Tibial artery (tissue), 4 donors: ENCODE measurements around the gene FXYD1.
A peak's percentile ranks its signal among the peaks of the same experiment; 100 is the strongest.
"Not testable (repeated sequence)": the region's sequence is repeated elsewhere in the genome, so short reads cannot be mapped to it uniquely, and the experiment has no call there.

ENCODE experiments used
- DNase-seq, 2 donors: peaks; one replicate each; pipeline ENCODE4 v3.0.0-alpha.2; 2019
- H3K27ac ChIP-seq, 2 donors: fragments of 200-600 bp; sonication (generic) in 1 of 2; 1 replicate in 1 of 2; 2 replicates in 1 of 2; pipeline ENCODE4 v1.5.1; 2018 to 2019; ENCODE audit warnings: mild to moderate bottlenecking in 1 of 2
- H3K27me3 ChIP-seq, 2 donors: fragments of 200-600 bp; sonication (generic) in 1 of 2; one replicate each; pipeline versions ENCODE4 v1.5.1 to v1.6.0; 2016 to 2019
- H3K36me3 ChIP-seq, 3 donors: fragments of 200-600 bp; sonication (generic) in 2 of 3; one replicate each; pipeline ENCODE4 v1.5.1; 2016 to 2019; ENCODE audit warnings: mild to moderate bottlenecking in 2 of 3
- H3K4me1 ChIP-seq, 4 donors: fragments of 200-600 bp; sonication (generic) in 2 of 4; 1 replicate in 3 of 4; 2 replicates in 1 of 4; pipeline ENCODE4 v1.5.1; 2016 to 2019
- H3K4me3 ChIP-seq, 2 donors: fragments of 200-600 bp; sonication (generic) in 1 of 2; 1 replicate in 1 of 2; 2 replicates in 1 of 2; pipeline ENCODE4 v1.5.1; 2018 to 2019; ENCODE audit warnings: mild to moderate bottlenecking in 2 of 2
- H3K9me3 ChIP-seq, 3 donors: fragments of 200-600 bp; sonication (generic) in 1 of 3; one replicate each; pipeline ENCODE4 v1.5.1; 2016 to 2019
- CTCF ChIP-seq, 2 experiments: fragments of 200-600 bp in 1 of 2; fragments of 450-650 bp in 1 of 2; IDR thresholded peaks; one replicate each; pipeline ENCODE4 v1.5.1; 2017 to 2019; ENCODE audit warnings: antibody characterized with exemption in 2 of 2, mild to moderate bottlenecking in 1 of 2, moderate library complexity in 1 of 2
- intact Hi-C: fragments of 100-400 bp; cut with DNase I; formaldehyde crosslinking; loops from one replicate; pipeline ENCODE4 v1.15.0; 2023; ENCODE audit warnings: low total_unique reads

FXYD1 gene

GRCh38 chr19:35151273-35152065, 12.8 kb downstream of the FXYD1 start:
- Histone ChIP-seq H3K4me1 (peaks cover 0 to 33% (median 22%) of the 10 kb centered on the region in 4 donors), H3K9me3 (no peaks in the 10 kb centered on the region), H3K36me3 (no peaks in the 10 kb centered on the region), H3K27ac (no peak overlapping the region), H3K27me3 (peaks cover 0 to 42% of the 10 kb centered on the region in 2 donors), H3K4me3 (no peak overlapping the region)
- intact Hi-C loops, result no loop called here
- no peak for TF ChIP-seq CTCF (IDR thresholded peaks at IDR 0.05)
- no peak for DNase-seq

- DNase-seq, intact Hi-C loops, H3K4me3 ChIP-seq, H3K27ac ChIP-seq, H3K36me3 ChIP-seq, H3K9me3 ChIP-seq: not testable (repeated sequence)
- Histone ChIP-seq H3K4me1 (peaks cover 0 to 29% (median 22%) of the 10 kb centered on the region in 4 donors), H3K27me3 (peaks cover 0 to 42% of the 10 kb centered on the region in 2 donors)
Measured at GRCh38 chr19:35153129-35153522, 14.5 kb downstream of the FXYD1 start.

- peaks cover 0 to 29% (median 22%) of the 10 kb centered on the region in 4 donors for H3K4me1 ChIP-seq
- no peak for DNase-seq
- peak; percentile 36 to 43 for TF ChIP-seq CTCF (IDR thresholded peaks at IDR 0.05)
- peak overlapping the region; percentile 57 to 63 for H3K4me3 ChIP-seq
- H3K9me3 ChIP-seq, result no peaks in the 10 kb centered on the region
- H3K27ac ChIP-seq, result peak overlapping the region; percentile 57 to 58
- peaks cover 0 to 10% (median 4%) of the 10 kb centered on the region in 3 donors for H3K36me3 ChIP-seq
- intact Hi-C loops, result no loop called here
- peaks cover 0 to 42% of the 10 kb centered on the region in 2 donors for H3K27me3 ChIP-seq
Measured at GRCh38 chr19:35153701-35154524, 15.3 kb downstream of the FXYD1 start.

GRCh38 chr19:35154525-35155406, 16.1 kb downstream of the FXYD1 start, which contains the start of gene FXYD5:
Gene FXYD5, plus strand, starts transcription at chr19:35154735. Its CDS starts 816 bp downstream, at chr19:35155551.
- intact Hi-C loops, result no loop called here
- peak within 1 kb of the TSS; percentile 57 to 63 for H3K4me3 ChIP-seq
- H3K36me3 ChIP-seq, result peaks cover 0 to 19% (median 8%) of the 10 kb centered on the region in 3 donors
- TF ChIP-seq CTCF (IDR thresholded peaks at IDR 0.05), result no peak
- peak; percentile 76 to 81 for DNase-seq
- peaks cover 0 to 42% of the 10 kb centered on the region in 2 donors for H3K27me3 ChIP-seq
- peak within 1 kb of the TSS; percentile 57 to 58 for H3K27ac ChIP-seq
- H3K4me1 ChIP-seq, result peaks cover 0 to 29% (median 22%) of the 10 kb centered on the region in 4 donors
- no peaks in the 10 kb centered on the region for H3K9me3 ChIP-seq

GRCh38 chr19:35155441-35155840, 16.8 kb downstream of the FXYD1 start:
- peak overlapping the region; percentile 57 to 63 for H3K4me3 ChIP-seq
- intact Hi-C loops, result no loop called here
- peak overlapping the region; percentile 57 to 58 for H3K27ac ChIP-seq
- DNase-seq, result no peak
- peaks cover 0 to 42% of the 10 kb centered on the region in 2 donors for H3K27me3 ChIP-seq
- H3K4me1 ChIP-seq, result peaks cover 0 to 29% (median 22%) of the 10 kb centered on the region in 4 donors
- H3K9me3 ChIP-seq, result no peaks in the 10 kb centered on the region
- H3K36me3 ChIP-seq, result peaks cover 0 to 24% (median 14%) of the 10 kb centered on the region in 3 donors
- TF ChIP-seq CTCF (IDR thresholded peaks at IDR 0.05), result no peak
